ENCODE measurements around the gene EFNA2. TPM values are rescaled to one million over a fixed set of nuclear protein-coding genes. Genes with fewer than 3 reads are reported as not detected.

Gene EFNA2
- polyA plus RNA-seq, 1 of the 3 experiments (the other 2 are of a cell fraction) = 1.1 TPM

DNA sequence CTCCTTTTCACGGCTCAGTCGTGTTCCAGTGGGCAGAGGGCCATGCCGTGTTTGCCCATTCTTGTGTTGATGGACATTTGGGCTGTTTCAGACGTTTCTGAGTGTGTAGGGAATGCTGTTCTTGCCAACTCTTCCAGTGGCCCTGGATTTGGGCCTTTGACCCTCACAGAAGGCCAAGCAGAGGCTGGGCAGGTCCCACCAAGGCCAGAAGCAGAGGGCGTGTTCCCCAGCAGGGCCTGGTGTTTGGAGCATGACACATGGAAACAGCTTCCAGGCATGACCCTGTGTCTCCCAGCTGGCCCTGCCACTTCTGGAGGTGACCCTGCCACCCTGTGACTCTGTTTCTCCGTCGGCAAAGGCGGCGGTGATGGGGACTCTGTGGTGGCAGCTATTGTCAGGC, 35.9 kb downstream of the EFNA2 start (continued):
- TF ChIP-seq USF2 (IDR thresholded peaks at IDR 0.05; ENCODE audit: borderline replicate concordance, low read depth, low read length) (no peak), MEF2A (IDR thresholded peaks at IDR 0.05; ENCODE audit: borderline replicate concordance, low read depth) (no peak), SMC3 (IDR thresholded peaks at IDR 0.05; ENCODE audit: low read depth, low read length) (no peak), FOXJ3 (CRISPR knock-in tag; IDR thresholded peaks at IDR 0.05) (no peak)

DNA sequence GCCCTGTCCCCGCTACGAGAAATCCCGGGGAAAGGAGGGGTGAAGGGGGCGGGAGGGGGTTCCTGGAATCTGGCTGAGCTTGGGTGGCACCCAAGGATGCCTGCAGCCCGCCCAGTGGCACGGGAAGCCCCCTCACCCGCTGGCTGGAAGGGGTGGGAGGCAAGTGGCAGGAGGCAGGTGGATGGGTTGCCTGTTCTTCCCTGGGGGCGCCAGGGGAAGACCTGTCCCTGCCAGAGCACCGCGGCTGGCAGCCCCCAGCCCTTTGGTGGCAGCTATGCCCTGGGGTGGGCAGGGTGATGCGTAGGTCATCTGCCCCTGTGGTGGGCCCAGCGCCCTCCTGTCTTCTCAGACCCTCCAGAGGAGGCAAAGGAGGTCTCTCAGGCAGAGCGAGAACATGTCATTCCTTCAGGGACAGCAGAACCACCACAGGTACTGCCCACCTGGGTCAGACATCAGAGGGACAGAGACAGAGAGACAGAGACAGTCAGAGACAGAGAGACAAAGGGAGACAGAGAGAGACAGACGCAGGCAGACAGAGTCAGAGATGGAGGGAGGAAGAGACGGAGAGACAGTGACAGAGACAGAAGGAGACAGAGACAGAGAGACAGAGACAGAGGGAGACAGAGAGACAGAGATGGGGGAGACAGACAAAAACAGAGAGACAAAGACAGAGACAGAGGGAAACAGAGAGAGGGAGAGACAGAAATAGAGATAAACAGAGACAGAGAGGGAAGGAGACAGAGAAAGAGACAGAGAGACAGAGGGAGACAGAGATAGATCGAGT, 36.7 kb downstream of the EFNA2 start:
- no peak overlapping the region for H3K4me3 ChIP-seq (ENCODE audit: low read depth in 2 of 2, low read length in 1 of 2)
- CTCF ChIA-PET = no interaction called here

More for the DNA sequence above, 36.7 kb downstream of the EFNA2 start:
- no peak overlapping the region for H3K9ac ChIP-seq
- no peaks in the 10 kb centered on the region for H3K27me3 ChIP-seq (ENCODE audit: insufficient read depth)
- 85% methylated on average over 10 of the region's 16 CpGs for WGBS (ENCODE audit: low lambda C conversion rate)
- no peaks in the 10 kb centered on the region for H4K20me1 ChIP-seq (ENCODE audit: insufficient read depth)
- H3K4me2 ChIP-seq = no peak overlapping the region
- POLR2A ChIA-PET = no interaction called here
- no peaks in the 10 kb centered on the region; a peak in 1 of 4 replicates for H3K4me1 ChIP-seq (ENCODE audit: control insufficient read depth in 1 of 2, insufficient read depth in 2 of 2, low read depth in 1 of 2, low read length in 1 of 2)
- H3K9me3 ChIP-seq = no peaks in the 10 kb centered on the region
- H2AFZ ChIP-seq (ENCODE audit: low read depth) = no peak overlapping the region
- DNase-seq = no peak
- H3F3A ChIP-seq (replicated peaks; ENCODE audit: insufficient read depth) = peaks cover 3% of the 10 kb centered on the region
- H3K79me2 ChIP-seq (ENCODE audit: insufficient read depth) = no peaks in the 10 kb centered on the region
- no peak overlapping the region for H3K27ac ChIP-seq (ENCODE audit: low read depth in 2 of 2, low read length in 1 of 2)
- H3K9me2 ChIP-seq = no peaks in the 10 kb centered on the region
- no peaks in the 10 kb centered on the region for H3K36me3 ChIP-seq (replicated peaks in 1 of 2; ENCODE audit: control insufficient read depth in 1 of 2, insufficient read depth in 2 of 2, low read length in 1 of 2)
- TF ChIP-seq SMC3 (IDR thresholded peaks at IDR 0.05; ENCODE audit: low read depth, low read length) = no peak
- no peak for TF ChIP-seq RCOR1 (IDR thresholded peaks at IDR 0.05; ENCODE audit: low read length)
- TF ChIP-seq, protein P1, sequence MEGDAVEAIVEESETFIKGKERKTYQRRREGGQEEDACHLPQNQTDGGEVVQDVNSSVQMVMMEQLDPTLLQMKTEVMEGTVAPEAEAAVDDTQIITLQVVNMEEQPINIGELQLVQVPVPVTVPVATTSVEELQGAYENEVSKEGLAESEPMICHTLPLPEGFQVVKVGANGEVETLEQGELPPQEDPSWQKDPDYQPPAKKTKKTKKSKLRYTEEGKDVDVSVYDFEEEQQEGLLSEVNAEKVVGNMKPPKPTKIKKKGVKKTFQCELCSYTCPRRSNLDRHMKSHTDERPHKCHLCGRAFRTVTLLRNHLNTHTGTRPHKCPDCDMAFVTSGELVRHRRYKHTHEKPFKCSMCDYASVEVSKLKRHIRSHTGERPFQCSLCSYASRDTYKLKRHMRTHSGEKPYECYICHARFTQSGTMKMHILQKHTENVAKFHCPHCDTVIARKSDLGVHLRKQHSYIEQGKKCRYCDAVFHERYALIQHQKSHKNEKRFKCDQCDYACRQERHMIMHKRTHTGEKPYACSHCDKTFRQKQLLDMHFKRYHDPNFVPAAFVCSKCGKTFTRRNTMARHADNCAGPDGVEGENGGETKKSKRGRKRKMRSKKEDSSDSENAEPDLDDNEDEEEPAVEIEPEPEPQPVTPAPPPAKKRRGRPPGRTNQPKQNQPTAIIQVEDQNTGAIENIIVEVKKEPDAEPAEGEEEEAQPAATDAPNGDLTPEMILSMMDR (IDR thresholded peaks at IDR 0.05) = no peak
- no peak for TF ChIP-seq YY1 (IDR thresholded peaks at IDR 0.05; ENCODE audit: low read depth)
- TF ChIP-seq CHD2 (IDR thresholded peaks at IDR 0.05; ENCODE audit: low read length, partially characterized antibody) = no peak
- no peak for TF ChIP-seq MAX (IDR thresholded peaks at IDR 0.05; ENCODE audit: low read depth)
- no peak for TF ChIP-seq EP300 (IDR thresholded peaks at IDR 0.05; ENCODE audit: borderline replicate concordance in 1 of 2, low read depth in 1 of 2, low read length in 1 of 2)
- TF ChIP-seq RFX5 (IDR thresholded peaks at IDR 0.05; ENCODE audit: low read length) = no peak
- no peak for TF ChIP-seq IRF3 (IDR thresholded peaks at IDR 0.05; ENCODE audit: low read depth, low read length)
- no peak for TF ChIP-seq MXI1 (IDR thresholded peaks at IDR 0.05; ENCODE audit: low read depth, low read length)
- TF ChIP-seq FOSL2 (IDR thresholded peaks at IDR 0.05; ENCODE audit: borderline replicate concordance, low read depth) = no peak
- TF ChIP-seq EZH2phosphoT487 (IDR thresholded peaks at IDR 0.05; ENCODE audit: borderline replicate concordance, low read depth) = no peak
- no peak for TF ChIP-seq TEAD4 (IDR thresholded peaks at IDR 0.05; ENCODE audit: borderline replicate concordance, insufficient read depth)
- no peak for TF ChIP-seq GABPA (IDR thresholded peaks at IDR 0.05; ENCODE audit: low read depth)
- no peak for TF ChIP-seq ZBTB33 (IDR thresholded peaks at IDR 0.05; ENCODE audit: borderline replicate concordance, low read depth)

Data from SK-N-SH (cell line).